Neutrophil (primary cell): ENCODE data around the gene NSUN6.

ENCODE experiments used
- H3K27ac ChIP-seq: fragments of 200-600 bp; sonication (generic); 2 replicates; pipeline ENCODE4 v1.5.1; 2016; ENCODE audit warnings: mild to moderate bottlenecking, moderate library complexity
- H3K27me3 ChIP-seq: fragments of 200-600 bp; sonication (generic); 2 replicates; pipeline ENCODE4 v1.6.0; 2016; ENCODE audit warnings: mild to moderate bottlenecking
- H3K36me3 ChIP-seq: fragments of 200-600 bp; sonication (generic); 2 replicates; pipeline ENCODE4 v1.5.1; 2017
- H3K4me1 ChIP-seq, 2 experiments: fragments of 200-600 bp in 1 of 2; sonication (generic) in 1 of 2; 1 replicate in 1 of 2; 2 replicates in 1 of 2; pipeline versions ENCODE4 v1.5.1 to v1.6.1; 2013 to 2016; ENCODE audit warnings: low read depth in 1 of 2, low read length in 1 of 2, mild to moderate bottlenecking in 1 of 2, moderate library complexity in 1 of 2; ENCODE audit not compliant: control insufficient read depth in 1 of 2, insufficient read depth in 1 of 2
- H3K4me3 ChIP-seq, 2 experiments: fragments of 200-600 bp in 1 of 2; sonication (generic) in 1 of 2; 1 replicate in 1 of 2; 2 replicates in 1 of 2; pipeline ENCODE4 v1.5.1; 2013 to 2016; ENCODE audit warnings: low read depth in 1 of 2, low read length in 1 of 2, mild to moderate bottlenecking in 1 of 2, moderate library complexity in 1 of 2
- H3K9me3 ChIP-seq: fragments of 200-600 bp; sonication (generic); 2 replicates; pipeline ENCODE4 v1.5.1; 2016
- TF ChIP-seq, protein P1 (sequence below): fragments of 200-600 bp; sonication (generic); IDR thresholded peaks from 2 replicates; pipeline ENCODE4 v1.5.1; 2016; ENCODE audit warnings: antibody characterized with exemption

NSUN6 gene

DNA sequence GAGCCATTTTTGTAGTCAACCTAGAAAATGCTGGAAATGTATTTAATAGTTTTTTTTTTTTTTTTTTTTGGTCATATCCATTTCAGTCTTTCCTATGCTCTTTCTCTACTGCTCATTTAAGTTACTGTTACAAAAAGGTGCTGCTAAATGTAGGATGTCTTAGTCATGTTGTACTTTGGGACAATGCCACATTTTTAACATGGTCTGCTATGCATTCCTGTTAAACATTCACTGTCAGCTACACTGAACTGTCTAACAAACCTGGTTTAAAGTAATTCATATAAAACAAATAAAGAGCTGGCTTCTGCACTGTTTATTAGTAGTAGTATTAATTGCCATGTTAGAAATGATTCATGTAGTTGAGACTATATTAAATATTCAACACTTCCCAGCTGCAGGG is 108.6 kb downstream of the NSUN6 start:
- H3K36me3 ChIP-seq, result peaks cover 34% of the 10 kb centered on the region
- TF ChIP-seq, protein P1, sequence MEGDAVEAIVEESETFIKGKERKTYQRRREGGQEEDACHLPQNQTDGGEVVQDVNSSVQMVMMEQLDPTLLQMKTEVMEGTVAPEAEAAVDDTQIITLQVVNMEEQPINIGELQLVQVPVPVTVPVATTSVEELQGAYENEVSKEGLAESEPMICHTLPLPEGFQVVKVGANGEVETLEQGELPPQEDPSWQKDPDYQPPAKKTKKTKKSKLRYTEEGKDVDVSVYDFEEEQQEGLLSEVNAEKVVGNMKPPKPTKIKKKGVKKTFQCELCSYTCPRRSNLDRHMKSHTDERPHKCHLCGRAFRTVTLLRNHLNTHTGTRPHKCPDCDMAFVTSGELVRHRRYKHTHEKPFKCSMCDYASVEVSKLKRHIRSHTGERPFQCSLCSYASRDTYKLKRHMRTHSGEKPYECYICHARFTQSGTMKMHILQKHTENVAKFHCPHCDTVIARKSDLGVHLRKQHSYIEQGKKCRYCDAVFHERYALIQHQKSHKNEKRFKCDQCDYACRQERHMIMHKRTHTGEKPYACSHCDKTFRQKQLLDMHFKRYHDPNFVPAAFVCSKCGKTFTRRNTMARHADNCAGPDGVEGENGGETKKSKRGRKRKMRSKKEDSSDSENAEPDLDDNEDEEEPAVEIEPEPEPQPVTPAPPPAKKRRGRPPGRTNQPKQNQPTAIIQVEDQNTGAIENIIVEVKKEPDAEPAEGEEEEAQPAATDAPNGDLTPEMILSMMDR, result no peak
- no peak overlapping the region for H3K27ac ChIP-seq

DNA sequence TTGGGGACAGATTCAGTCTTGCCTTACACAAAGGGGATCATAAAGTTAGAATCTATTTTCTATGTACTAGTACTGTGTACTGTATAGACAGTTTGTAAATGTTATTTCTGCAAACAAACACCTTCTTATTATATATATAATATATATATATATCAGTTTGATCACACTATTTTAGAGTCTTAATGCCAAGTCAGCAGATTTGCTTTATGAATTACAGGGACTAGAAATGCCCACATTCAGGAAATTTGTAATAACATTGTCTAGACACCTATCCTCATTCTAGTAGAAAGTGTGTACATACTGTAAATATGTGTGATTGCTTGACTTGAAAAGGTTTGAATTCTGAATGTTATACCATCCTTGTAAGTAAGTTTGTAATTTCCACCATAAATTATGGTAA is 111.2 kb downstream of the NSUN6 start:
- Histone ChIP-seq H3K9me3 (no peaks in the 10 kb centered on the region), H3K27me3 (no peaks in the 10 kb centered on the region), H3K36me3 (peaks cover 24% of the 10 kb centered on the region), H3K27ac (no peak overlapping the region), H3K4me3 (no peak overlapping the region), H3K4me1 (no peaks in the 10 kb centered on the region)
- TF ChIP-seq, protein P1, result no peak

More for the DNA sequence above, 108.6 kb downstream of the NSUN6 start:
- Histone ChIP-seq H3K9me3 (no peaks in the 10 kb centered on the region), H3K27me3 (no peaks in the 10 kb centered on the region), H3K4me1 (no peaks in the 10 kb centered on the region), H3K4me3 (no peak overlapping the region)

DNA sequence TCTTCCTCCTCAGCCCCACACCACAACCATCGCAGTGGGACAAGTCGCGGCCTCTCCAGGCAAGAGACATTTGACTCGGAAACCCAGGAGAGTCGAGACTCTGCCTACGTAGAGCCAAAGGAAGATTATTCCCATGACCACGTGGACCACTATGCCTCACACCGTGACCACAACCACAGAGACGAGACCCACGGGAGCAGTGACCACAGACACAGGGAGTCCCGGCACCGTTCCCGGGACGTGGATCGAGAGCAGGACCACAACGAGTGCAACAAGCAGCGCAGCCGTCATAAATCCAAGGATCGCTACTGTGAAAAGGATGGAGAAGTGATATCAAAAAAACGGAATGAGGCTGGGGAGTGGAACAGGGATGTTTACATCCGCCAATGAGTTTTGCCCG is 112.1 kb downstream of the NSUN6 start:
- Histone ChIP-seq H3K36me3 (peaks cover 20% of the 10 kb centered on the region), H3K27ac (no peak overlapping the region), H3K4me3 (no peak overlapping the region), H3K9me3 (no peaks in the 10 kb centered on the region), H3K4me1 (no peaks in the 10 kb centered on the region), H3K27me3 (no peaks in the 10 kb centered on the region)
- TF ChIP-seq, protein P1, result no peak

DNA sequence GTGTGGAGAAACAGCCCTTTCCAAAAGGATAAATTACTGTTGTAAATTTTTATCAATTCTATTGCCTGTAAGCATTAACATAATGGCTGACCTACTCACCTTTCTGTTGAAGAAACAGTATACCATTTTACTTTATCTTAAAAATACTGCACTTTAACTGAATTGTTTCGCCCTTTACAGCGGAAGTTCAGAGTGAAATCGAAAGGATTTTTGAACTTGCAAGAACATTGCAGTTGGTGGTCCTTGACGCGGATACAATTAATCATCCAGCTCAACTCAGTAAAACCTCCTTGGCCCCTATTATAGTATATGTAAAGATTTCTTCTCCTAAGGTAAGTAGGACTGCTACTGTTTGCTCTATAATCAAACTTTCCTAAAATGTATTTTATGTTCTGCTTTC is 117.5 kb downstream of the NSUN6 start:
- Histone ChIP-seq H3K27ac (no peak overlapping the region), H3K4me3 (no peak overlapping the region), H3K27me3 (no peaks in the 10 kb centered on the region), H3K4me1 (no peaks in the 10 kb centered on the region), H3K36me3 (peaks cover 1% of the 10 kb centered on the region), H3K9me3 (no peaks in the 10 kb centered on the region)
- TF ChIP-seq, protein P1, result no peak

DNA sequence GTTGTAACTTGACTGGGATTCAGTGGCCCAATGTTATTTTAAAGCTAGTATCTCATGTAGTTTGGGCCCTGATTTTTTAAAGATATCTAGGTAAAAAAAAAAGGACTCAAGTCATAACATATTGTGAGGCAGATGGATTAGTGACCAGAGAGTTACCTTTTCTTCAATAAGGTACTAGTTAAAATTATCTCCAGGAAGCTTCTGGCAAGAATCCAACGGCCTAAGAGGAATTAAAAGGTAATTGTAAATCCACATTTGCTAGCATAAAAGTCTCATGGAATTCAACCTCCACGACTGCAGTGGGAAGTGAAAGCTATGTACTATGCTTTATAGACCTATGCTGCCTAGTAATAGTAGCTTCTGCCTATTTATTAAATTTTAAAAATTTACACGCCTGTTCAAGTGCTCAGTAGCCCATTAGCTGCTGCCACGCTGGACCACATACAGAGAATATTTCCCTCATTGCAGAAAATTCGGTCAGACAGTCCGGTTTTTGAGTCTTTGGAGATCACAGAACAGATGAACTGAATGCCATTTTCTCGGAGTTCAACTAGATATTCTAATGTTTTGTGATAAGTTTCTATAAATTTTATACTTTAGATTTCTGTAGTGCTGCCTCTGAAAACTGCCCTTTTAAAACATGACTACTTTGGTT is 118.4 kb downstream of the NSUN6 start:
- Histone ChIP-seq H3K27ac (no peak overlapping the region), H3K27me3 (no peaks in the 10 kb centered on the region), H3K9me3 (no peaks in the 10 kb centered on the region), H3K4me1 (no peaks in the 10 kb centered on the region), H3K4me3 (no peak overlapping the region), H3K36me3 (no peaks in the 10 kb centered on the region)
- TF ChIP-seq, protein P1, result no peak

DNA sequence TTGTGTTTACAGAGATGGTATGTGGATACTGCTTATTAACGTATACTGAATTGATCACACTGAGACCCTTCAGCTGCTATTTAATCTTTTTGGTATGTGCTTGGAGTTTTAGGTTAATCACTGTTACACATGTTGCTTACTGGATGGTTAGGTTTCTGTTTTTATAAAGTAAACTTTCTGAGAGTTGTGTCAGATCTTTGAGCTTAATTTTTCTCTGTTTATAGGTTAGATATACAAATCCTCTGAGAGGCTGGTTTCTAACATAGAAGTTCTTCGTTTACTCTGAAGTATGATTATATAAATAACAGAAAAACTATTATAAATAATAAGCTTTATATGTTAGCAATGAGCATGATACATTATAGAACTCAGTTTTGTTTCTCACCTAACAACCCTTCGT is 123.1 kb downstream of the NSUN6 start:
- Histone ChIP-seq H3K9me3 (no peaks in the 10 kb centered on the region), H3K4me1 (no peaks in the 10 kb centered on the region), H3K4me3 (no peak overlapping the region), H3K27me3 (no peaks in the 10 kb centered on the region), H3K27ac (no peak overlapping the region), H3K36me3 (no peaks in the 10 kb centered on the region)
- TF ChIP-seq, protein P1, result no peak
